Large intestine (tissue), 3 donors: ENCODE results near the gene CD82. TPM values are rescaled to one million over a fixed set of nuclear protein-coding genes. Genes with fewer than 3 reads are reported as not detected.
"Not testable (repeated sequence)": the region's sequence is repeated elsewhere in the genome, so short reads cannot be mapped to it uniquely, and the experiment has no call there.

Source experiments
- DNase-seq, 2 donors: peaks; one replicate each; pipeline versions ENCODE4 v3.0.0 to v3.0.0-alpha.2; 2013
- H3K27ac ChIP-seq: one replicate; pipeline ENCODE4 v1.5.1; 2013; ENCODE audit warnings: low read length
- H3K27me3 ChIP-seq: 2 replicates; pipeline ENCODE4 v1.6.1; 2013; ENCODE audit warnings: low read length; ENCODE audit not compliant: control insufficient read depth, insufficient read depth
- H3K36me3 ChIP-seq: 2 replicates; pipeline ENCODE4 v1.6.1; 2013; ENCODE audit warnings: low read length; ENCODE audit not compliant: control insufficient read depth, insufficient read depth
- H3K4me1 ChIP-seq: one replicate; pipeline ENCODE4 v1.6.1; 2013; ENCODE audit warnings: low read length; ENCODE audit not compliant: control insufficient read depth, insufficient read depth
- H3K4me3 ChIP-seq: one replicate; pipeline ENCODE4 v1.5.1; 2013; ENCODE audit warnings: low read length
- H3K9me3 ChIP-seq: one replicate; pipeline ENCODE4 v1.6.1; 2013; ENCODE audit warnings: mild to moderate bottlenecking, low read depth, low read length, moderate library complexity; ENCODE audit not compliant: control insufficient read depth
- WGBS: methylation state at CpG from one replicate; pipeline ENCODE4 v1.1.5; 2013; ENCODE audit warnings: low lambda C conversion rate; ENCODE audit not compliant: insufficient coverage; 5-methylcytosine and 5-hydroxymethylcytosine counted together
- polyA plus RNA-seq: library from polyadenylated mRNA; unstranded; fragments of 120-200 nt; gene quantifications from one replicate; pipeline ENCODE4 v1.2.1, GENCODE V29; 2013

The CD82 gene
- polyA plus RNA-seq, 1 donor: 106 TPM

DNA sequence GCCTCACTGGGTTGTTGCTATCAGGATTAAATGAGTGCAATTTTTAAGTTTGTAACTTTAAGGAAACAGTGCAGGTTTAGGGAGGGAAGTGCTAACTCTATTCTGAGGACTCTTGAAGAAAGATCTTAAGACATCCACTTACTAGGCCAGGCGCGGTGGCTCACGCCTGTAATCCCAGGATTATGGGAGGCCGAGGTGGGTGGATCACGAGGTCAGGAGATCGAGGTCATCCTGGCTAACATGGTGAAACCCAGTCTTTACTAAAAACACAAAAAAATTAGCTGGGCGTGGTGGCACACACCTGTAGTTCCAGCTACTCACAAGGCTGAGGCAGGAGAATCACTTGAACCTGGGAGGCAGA lies 5.5 kb upstream of the CD82 start:
- H3K4me1 ChIP-seq: peaks cover 33% of the 10 kb centered on the region
- H3K9me3 ChIP-seq, H3K27ac ChIP-seq, H3K36me3 ChIP-seq, H3K4me3 ChIP-seq, H3K27me3 ChIP-seq, DNase-seq: not testable (repeated sequence)
- WGBS: no CpG with 5 or more reads among the region's 7 CpGs

DNA sequence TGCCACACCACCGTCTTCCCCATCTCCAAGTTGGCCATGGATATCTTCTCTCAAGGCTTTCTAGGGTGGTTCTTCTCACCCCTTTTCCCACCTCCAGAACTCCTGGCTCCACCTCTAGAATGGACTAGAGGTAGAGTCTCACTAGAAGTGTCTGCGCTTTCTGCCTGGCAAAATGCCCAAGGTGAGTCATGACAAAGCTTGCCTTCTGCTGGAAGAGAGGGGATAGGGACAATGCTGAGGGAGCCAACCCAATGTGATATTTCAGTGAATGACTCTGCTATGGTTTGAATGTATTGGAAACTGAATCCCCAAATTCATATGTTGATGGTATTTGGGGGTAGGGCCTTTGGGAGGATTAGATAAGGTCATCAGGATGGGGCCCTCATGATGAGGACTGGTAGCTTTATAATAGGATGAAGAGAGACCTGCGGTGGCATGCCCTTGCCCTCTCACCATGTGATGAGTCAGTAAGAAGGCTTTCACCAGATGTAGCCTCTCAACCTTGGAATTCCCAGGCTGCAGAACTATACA lies 4.1 kb upstream of the CD82 start:
- Histone ChIP-seq H3K4me3 (no peak overlapping the region), H3K27ac (no peak overlapping the region), H3K4me1 (peaks cover 34% of the 10 kb centered on the region), H3K9me3 (no peaks in the 10 kb centered on the region), H3K27me3 (no peaks in the 10 kb centered on the region), H3K36me3 (no peaks in the 10 kb centered on the region)
- WGBS: 100% methylated on average over 1 of the region's 3 CpGs
- DNase-seq: no peak

DNA sequence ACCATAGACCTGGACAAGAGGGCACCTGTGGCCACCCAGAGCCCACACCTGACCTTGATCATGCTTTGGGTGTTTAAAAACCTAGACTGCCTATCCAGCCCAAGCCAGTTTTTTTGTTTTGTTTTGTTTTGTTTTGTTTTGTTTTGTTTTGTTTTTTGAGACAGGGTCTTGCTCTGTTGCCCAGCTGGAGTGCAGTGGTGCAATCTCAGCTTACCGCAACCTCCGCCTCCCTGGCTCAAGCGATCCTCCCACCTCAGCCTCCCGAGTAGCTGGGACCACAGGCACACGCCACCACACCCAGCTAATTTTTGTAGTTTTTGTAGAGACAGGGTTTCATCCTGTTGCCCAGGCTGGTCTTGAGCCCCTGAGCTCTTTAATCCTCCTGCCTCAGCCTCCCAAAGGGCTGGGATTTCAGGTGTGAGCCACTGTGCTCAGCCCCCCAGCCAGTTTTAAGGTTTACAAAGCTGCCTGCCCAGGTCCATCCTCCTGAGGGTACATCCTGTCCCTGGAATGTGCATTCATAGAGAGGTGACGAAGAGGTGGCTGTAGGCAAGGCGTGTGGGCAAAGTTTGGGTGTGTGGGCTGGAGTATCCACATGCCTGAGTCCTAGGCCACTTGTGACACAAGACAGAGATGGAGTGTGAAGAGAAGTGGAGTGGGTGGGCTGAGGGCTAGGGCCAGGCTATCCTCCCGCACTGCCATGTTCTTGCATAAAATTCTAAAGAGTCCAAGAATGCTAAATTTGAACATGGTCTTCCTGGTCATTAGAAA lies 3.3 kb upstream of the CD82 start:
- no peaks in the 10 kb centered on the region for H3K9me3 ChIP-seq
- peaks cover 33% of the 10 kb centered on the region for H3K4me1 ChIP-seq
- no peaks in the 10 kb centered on the region for H3K27me3 ChIP-seq
- no peak for DNase-seq
- no peak overlapping the region for H3K4me3 ChIP-seq
- WGBS: 100% methylated on average over 1 of the region's 8 CpGs
- no peak overlapping the region for H3K27ac ChIP-seq
- no peaks in the 10 kb centered on the region for H3K36me3 ChIP-seq

DNA sequence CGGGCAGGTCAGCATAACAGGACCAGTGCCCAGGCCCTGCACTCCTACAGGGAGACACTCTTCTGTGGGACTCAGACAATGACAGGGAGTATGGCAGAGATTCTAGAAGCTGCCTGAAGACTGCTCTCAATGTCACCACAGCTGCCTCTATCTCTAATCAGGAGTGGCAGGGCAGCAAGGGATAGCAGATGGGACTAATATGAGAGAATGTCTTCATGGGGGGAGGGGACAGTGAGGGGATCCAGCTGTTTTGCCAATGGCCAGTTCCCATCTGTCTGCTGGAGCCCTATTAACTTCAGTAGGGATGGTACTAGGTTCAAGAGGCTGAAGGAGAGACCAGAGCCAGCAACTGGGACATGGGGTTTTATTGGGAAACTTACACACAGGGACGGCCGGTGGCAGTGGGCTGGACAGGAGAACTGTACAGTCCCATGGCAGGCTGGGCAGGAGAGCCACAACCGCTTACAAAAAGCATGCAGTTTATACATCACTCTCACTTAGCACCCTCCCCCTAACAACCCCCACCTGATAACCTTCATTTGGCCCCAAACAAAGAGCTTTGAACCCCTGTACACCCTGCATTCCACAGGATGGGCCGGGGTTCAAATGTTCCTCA lies 2.5 kb upstream of the CD82 start:
- H3K4me3 ChIP-seq: no peak overlapping the region
- H3K27ac ChIP-seq: no peak overlapping the region
- DNase-seq: no peak
- no peaks in the 10 kb centered on the region for H3K27me3 ChIP-seq
- WGBS: no CpG with 5 or more reads among the region's 5 CpGs
- no peaks in the 10 kb centered on the region for H3K36me3 ChIP-seq
- H3K4me1 ChIP-seq: peaks cover 34% of the 10 kb centered on the region
- no peaks in the 10 kb centered on the region for H3K9me3 ChIP-seq

DNA sequence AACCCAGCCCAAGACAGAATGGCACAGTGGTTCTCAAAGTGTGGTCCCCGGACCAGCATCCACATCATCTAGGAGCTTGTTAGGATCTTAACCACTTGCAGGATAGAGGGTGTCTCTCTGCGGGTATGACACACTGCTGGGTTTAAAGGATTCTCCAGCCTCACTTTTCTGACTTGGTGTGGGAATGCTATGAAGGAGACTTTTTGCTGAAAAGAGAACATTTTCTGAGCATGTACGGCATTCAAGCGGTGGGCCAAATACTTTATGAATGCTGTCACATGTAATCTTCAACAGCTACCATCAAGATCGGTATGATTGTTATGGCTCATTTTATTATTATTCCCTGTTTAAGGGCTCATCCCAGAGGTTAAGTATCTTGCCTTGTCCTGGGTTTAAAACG lies 1.8 kb upstream of the CD82 start:
- DNase-seq: no peak
- no peaks in the 10 kb centered on the region for H3K9me3 ChIP-seq
- H3K27ac ChIP-seq: peak overlapping the region; percentile 99
- peaks cover 40% of the 10 kb centered on the region for H3K4me1 ChIP-seq
- H3K36me3 ChIP-seq: no peaks in the 10 kb centered on the region
- no CpG with 5 or more reads among the region's 6 CpGs for WGBS
- no peaks in the 10 kb centered on the region for H3K27me3 ChIP-seq
- no peak overlapping the region for H3K4me3 ChIP-seq

DNA sequence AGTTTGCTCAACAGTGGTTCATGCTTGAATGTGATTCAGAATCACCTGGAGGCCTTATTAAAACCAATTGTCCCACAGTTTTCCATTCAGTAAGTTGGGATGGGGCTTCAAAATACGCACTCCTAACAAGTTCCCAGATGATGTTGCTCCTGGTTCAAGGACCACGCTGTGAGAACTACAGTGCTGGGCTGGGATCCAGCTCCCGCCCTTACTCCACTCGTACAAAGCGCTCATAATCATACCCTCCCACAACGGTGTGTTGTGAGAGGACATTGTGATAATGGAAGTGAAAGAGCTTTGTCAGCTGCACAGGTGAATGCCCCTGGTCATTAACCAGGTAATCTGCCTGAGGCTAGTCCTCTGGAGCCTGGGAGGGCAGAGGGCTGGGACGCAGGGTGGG lies 1.3 kb upstream of the CD82 start:
- H3K36me3 ChIP-seq: no peaks in the 10 kb centered on the region
- DNase-seq: peak; percentile 84 to 93
- WGBS: no CpG with 5 or more reads among the region's 7 CpGs
- H3K27me3 ChIP-seq: no peaks in the 10 kb centered on the region
- H3K9me3 ChIP-seq: no peaks in the 10 kb centered on the region
- no peak overlapping the region for H3K4me3 ChIP-seq
- peaks cover 43% of the 10 kb centered on the region for H3K4me1 ChIP-seq
- peak overlapping the region; percentile 99 for H3K27ac ChIP-seq

DNA sequence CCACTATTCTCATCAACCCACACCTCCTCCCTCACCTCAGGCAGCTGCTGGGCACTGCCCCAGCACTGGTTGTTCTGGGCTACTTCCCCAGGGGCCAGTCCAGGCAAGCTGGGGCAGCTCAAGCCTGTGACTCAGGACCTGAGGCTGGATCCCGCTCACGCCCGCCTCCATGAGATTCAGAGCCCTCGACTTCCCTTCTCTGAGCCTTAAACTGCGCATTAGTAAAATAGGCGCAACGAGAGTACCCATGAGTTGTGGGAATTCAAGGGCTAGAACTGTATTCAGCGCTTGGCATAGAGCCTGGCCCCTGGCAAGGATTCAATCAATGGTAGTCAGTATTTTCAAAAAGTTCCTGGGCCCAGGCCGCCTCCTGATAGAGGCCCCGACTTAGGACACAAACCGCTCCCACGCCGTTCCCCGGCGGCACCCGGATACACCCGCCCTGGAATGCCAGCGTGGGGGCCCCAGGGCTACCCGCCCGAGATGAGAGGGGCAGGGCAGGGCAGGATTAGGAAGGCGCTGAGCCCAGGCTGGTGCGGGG lies 723 bp upstream of the CD82 start:
- Histone ChIP-seq H3K4me3 (peak overlapping the region; percentile 48), H3K36me3 (no peaks in the 10 kb centered on the region), H3K27me3 (no peaks in the 10 kb centered on the region), H3K9me3 (no peaks in the 10 kb centered on the region), H3K4me1 (peaks cover 41% of the 10 kb centered on the region), H3K27ac (peak overlapping the region; percentile 99)
- no CpG with 5 or more reads among the region's 22 CpGs for WGBS
- DNase-seq: no peak

DNA sequence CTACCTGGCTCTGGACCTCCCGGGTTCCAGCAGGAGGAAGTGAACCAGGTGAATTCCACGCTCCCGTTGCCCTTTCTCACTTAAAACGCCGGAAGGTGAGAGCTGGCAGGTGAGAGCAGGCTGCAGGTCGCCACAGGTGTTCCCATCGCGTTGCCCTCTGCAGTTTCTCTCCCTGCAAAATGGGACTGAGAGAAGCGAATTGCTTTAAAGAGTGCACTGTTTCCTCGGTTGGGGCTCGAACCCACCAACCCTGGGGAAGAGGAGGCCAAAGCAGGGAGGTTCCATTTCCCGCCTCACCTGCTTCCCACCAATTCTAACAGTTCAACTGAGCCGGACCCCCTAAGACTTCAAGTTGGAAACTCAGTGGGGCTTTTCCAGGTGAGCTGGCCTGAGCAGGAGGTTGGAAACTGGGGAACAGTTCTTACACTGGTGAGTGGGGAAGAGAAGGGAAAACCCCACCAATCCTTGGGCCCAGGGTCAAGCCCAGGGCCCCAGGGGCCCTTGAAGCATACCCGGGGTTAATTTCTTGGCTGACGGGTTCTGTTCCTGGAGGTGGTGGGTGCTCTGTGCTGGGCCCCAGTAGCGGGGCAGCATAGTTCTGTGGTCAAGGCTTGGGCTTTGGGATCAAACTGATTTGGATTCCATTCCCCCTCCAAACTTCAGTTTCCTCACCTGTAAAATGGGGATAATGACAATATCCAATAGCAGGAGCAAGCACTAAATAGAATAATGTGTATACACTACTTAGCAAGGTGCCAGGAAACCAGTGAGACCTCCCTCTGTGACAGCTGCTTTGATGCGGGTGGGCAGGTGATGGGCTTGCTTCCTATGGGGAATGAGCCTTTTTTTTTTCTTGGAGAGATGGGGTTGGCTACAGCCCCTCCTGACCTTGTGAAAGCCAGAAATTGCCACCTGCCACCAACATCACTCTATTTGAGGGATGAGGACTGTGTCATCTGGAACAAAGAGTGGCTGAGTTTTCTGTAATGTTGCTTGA lies 788 bp downstream of the CD82 start:
- H3K27me3 ChIP-seq: no peaks in the 10 kb centered on the region
- H3K4me3 ChIP-seq: peak overlapping the region; percentile 77
- no peak for DNase-seq
- H3K4me1 ChIP-seq: peaks cover 44% of the 10 kb centered on the region
- no peaks in the 10 kb centered on the region for H3K9me3 ChIP-seq
- H3K36me3 ChIP-seq: no peaks in the 10 kb centered on the region
- no CpG with 5 or more reads among the region's 17 CpGs for WGBS
- peak overlapping the region; percentile 65 for H3K27ac ChIP-seq

DNA sequence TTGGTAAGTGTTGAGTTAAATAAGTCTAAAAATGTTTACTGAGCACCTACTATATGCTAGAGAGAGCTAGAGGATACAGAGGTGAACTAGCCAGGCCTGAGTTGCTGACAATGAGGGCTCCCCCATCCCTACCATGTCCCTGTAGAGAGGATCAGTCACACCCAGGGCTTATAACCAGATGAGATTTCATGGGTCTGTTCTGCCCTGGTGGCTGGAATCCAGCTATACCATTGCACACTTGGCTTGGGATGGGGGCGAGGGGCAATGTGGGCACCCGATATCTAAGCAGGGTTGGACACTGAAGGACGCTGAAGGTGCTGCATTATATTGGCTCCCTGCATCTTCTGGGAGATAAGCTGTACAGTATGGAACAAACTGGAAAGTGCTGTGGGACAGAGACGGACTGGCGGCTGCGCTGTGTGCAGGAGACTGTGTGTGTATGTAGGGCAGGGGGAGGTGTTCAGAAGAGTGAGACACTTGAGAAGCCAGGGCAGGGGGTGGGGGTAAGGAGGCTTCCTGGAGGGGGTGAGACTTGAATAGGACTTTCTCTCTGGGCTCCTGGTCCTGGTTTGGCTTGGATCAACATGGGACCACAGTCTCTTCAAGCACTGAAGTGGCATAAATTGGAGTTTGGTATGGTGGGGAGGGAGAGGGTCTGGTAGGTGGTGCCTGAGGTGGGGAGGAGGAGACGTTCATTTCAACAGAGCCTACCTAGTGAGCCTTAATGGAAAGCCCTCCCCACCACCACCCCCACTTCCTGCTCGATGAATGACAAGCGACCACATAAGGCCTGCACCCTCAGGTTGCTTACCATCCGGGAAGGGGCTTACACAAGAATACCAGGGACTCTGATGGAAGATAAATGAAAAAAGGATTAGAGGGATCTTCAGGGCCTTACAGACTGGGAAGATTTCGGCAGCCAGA lies 1.8 kb downstream of the CD82 start:
- peak overlapping the region; percentile 3 for H3K4me3 ChIP-seq
- no peak for DNase-seq
- no peaks in the 10 kb centered on the region for H3K9me3 ChIP-seq
- no peaks in the 10 kb centered on the region for H3K36me3 ChIP-seq
- WGBS: 100% methylated on average over 2 of the region's 11 CpGs
- H3K27me3 ChIP-seq: no peaks in the 10 kb centered on the region
- H3K4me1 ChIP-seq: peaks cover 44% of the 10 kb centered on the region
- H3K27ac ChIP-seq: no peak overlapping the region
